Tongue (tissue), 2 donors: ENCODE results near the gene PKD2L2. TPM values are rescaled to one million over a fixed set of nuclear protein-coding genes. Genes with fewer than 3 reads are reported as not detected.
A peak's percentile ranks its signal among the peaks of the same experiment; 100 is the strongest.
"Not testable (repeated sequence)": the region's sequence is repeated elsewhere in the genome, so short reads cannot be mapped to it uniquely, and the experiment has no call there.

Experiments used
- DNase-seq: peaks from one replicate; pipeline ENCODE4 v3.0.0-alpha.2; 2015
- total RNA-seq: library from RNA; depleted of rRNA; stranded (reverse); fragments of >200 nt; gene quantifications from one replicate; pipeline ENCODE4 v1.2.3, GENCODE V29; 2014

Gene PKD2L2
- total RNA-seq, 1 donor from 2014 or later, result 1.9 TPM

- DNase-seq, result no peak
These were observed 793 bp upstream of the PKD2L2 start for GRCh38 chr5:137888466-137888862.

DNA sequence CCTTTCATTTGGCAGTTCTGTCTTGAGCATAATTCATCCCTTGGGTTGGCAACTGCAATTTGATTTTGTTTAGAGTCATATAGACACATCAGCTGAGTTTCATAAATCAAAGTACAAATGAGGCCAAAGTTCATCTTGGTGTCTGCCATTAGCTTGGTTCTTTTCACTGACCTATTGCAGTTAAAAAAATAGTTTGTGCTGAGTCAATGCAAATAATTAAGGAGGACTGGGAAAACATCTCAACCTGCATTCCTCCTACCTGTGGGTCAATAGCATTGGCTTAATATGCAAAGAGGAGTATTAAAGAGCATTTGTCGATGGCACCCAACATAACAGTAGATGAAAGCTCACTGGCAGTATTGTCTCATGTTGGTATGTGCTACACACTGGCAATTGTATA, 1.6 kb downstream of the PKD2L2 start:
- DNase-seq, result no peak

- no peak for DNase-seq
These were observed 2.6 kb downstream of the PKD2L2 start for GRCh38 chr5:137891849-137892248.

DNA sequence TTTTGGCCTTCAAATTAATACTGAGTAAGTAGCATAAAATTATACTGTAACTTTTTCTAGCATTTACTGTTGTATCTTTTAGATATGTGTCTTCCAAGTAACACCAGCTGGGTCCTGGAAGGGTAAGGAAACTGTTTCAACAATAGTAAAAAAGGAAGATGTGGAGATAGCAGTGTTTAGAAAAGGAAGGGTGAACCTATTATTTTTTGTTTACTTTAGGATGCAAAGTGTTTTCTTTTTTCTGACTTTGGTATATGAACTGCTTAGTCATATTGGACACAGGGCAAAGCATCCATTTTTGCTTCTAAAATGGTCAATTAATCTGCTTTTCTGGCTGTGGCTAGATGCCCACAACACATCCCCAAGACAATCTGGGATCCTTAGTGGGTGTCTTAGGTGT, 5.3 kb downstream of the PKD2L2 start:
- no peak for DNase-seq

GRCh38 chr5:137896560-137896959, 7.3 kb downstream of the PKD2L2 start:
- DNase-seq, result no peak

GRCh38 chr5:137899493-137899892, 10.2 kb downstream of the PKD2L2 start:
- no peak for DNase-seq

DNA sequence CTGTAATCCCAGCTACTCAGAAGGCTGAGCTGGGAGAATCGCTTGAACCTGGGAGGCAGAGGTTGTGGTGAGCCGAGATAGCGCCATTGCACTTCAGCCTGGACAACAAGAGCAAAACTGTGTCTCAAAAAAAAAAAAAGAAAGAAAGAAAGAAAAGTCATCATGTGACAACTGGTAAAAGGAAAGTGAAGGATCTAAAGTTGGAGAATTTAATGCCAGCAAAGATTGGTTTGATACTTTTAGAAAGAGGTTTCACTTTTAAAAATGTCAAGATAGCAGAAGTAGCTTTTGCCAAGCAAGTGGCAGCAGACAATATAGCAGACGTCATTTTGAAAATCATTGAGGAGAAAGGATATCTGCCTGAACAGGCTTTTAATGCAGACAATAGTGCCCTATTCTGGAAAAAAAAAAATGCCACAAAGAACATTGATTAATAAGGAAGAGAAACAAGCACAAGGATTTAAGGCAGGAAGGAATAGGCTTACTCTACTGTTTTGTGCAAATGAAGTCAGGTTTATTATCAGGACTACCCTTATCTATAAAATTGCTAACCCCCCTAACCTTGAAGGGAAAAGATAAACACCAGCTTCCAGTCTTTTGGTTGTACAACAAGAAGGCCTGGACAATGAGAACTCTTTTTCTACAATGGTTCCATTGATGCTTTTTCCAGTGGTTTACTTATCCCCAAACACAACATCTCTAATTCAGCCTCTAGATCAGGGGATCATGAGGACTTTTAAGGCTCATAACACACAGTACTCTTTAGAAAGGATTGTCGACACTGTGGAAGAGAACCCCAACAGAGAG, 12.0 kb downstream of the PKD2L2 start:
- no peak for DNase-seq

GRCh38 chr5:137902408-137903133, 13.3 kb downstream of the PKD2L2 start:
- DNase-seq, result no peak

DNA sequence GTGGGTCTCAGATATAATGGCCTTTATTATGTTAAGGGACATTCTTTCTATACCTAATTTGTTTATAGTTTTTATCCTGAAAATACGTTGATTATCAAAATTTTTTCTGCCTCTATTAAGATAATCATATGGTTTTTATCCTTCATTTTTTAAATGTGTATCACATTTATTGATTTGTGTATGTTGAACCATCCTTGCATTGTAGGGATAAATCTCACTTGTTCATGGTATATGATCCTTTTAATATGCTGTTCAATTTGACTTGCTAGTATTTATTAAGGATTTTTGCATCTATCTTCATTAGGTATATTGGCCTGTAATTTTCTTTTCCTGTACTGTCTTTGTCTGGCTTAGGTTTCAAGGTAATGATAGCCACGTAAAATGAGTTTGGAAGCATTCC, 25.5 kb downstream of the PKD2L2 start:
- DNase-seq, result no peak

GRCh38 chr5:137916923-137917322, 27.7 kb downstream of the PKD2L2 start:
- no peak for DNase-seq

GRCh38 chr5:137921931-137922330, 32.7 kb downstream of the PKD2L2 start:
- no peak for DNase-seq

- no peak for DNase-seq
These were observed 34.6 kb downstream of the PKD2L2 start for GRCh38 chr5:137923856-137924255.

DNA sequence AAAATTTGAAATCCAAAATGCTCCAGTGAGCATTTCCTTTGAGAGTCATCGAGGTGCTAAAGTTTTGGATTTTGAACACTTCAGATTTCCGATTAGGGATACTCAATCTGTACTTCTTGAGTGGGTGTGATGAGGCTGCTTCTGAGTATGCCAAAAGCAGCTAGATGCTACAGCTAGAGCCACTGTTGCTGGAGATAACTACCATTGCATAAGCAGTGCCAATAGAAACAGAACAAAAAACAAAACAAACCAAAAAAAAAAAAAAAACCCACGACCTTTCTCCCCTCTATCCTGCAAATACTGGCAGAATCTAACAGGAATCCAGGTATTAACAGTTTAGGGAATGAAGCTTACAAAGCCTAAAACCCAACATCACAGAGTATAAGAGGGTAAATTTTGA, 43.5 kb downstream of the PKD2L2 start:
- DNase-seq, result no peak

- DNase-seq, result no peak
These were observed 44.2 kb downstream of the PKD2L2 start for GRCh38 chr5:137933491-137933911.

DNA sequence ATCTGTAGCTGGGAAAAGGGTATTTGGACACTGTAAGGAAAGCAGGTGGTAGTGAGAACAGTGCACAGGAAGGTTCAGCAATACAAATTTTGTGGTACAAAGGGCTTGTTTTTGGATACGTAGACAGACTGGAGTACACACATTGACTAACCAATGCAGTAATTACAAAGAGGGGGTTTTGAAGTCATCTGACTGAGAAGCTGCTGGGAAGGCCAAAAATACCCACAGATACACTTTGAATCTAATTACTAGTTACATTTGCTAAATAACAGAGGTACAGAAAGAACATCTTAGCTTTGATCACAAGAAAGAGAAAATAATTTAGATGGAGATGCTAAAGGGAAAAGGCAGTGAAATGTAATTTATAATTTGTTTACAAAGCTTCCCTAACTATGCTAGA, 45.9 kb downstream of the PKD2L2 start:
- no peak for DNase-seq

DNA sequence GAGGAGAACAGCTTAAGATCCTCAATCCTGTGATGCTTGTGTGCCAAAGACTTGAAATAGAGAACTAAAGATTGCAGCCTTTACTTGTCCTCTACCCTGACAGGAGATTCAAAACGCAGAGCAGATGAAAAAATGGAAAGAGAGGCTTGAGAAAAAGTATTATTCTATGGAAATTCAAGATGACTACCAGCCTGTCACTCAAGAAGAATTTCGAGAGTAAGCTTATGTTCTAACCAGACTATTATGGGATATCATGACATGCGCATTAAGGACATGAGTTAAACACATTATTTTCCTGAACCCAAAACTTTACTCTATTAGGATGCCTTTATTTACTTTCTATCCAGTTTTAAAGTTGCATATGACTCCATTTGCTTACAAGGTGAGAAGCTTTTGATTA, 46.4 kb downstream of the PKD2L2 start:
- DNase-seq, result no peak

GRCh38 chr5:137937994-137938750, 48.9 kb downstream of the PKD2L2 start:
- no peak for DNase-seq

- DNase-seq, result no peak
These were observed 49.5 kb downstream of the PKD2L2 start for GRCh38 chr5:137938751-137939143.

GRCh38 chr5:137939331-137939730, 50.1 kb downstream of the PKD2L2 start:
- DNase-seq, result no peak

- DNase-seq, result not testable (repeated sequence)
These were observed 55.0 kb downstream of the PKD2L2 start for GRCh38 chr5:137944280-137944679.

GRCh38 chr5:137945825-137946224, 56.6 kb downstream of the PKD2L2 start:
- DNase-seq, result no peak

DNA sequence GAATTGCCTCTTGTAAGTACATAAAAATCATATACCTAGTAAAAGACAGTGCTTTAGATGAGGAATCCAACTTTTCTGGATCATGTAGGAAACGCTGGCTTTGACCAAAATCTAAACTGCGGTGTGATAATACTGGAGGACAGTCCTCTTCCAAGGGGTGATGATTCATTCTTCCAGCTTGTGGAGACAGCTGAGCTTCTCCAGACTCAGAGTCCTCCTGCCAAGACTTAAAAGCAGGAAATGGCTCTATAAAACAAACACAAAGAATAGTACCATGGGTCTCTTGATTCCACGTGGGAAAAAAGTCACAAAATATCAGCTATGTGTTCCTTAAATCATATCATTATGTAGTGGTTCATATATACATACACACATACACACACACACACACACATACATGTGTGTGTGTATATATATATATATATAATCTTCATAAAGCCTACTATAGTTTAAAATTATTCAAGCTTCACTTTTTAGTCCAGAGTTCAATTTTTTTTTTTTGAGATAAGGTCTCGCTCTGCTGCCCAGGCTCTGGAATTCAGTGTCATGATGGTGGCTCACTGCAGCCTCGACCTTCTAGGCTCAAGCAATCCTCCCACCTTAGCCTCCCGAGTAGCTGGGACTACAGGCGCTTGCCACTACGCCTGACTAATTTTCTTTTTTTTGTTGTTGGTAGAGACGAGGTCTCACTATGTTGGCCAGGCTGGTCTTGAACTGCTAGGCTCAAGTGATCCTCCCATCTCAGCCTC, 65.0 kb downstream of the PKD2L2 start:
- peak; percentile 83 for DNase-seq
